ENCODE measurements around the gene PPP1R13L. TPM values are rescaled to one million over a fixed set of nuclear protein-coding genes. Genes with fewer than 3 reads are reported as not detected.

The PPP1R13L gene, protein sequence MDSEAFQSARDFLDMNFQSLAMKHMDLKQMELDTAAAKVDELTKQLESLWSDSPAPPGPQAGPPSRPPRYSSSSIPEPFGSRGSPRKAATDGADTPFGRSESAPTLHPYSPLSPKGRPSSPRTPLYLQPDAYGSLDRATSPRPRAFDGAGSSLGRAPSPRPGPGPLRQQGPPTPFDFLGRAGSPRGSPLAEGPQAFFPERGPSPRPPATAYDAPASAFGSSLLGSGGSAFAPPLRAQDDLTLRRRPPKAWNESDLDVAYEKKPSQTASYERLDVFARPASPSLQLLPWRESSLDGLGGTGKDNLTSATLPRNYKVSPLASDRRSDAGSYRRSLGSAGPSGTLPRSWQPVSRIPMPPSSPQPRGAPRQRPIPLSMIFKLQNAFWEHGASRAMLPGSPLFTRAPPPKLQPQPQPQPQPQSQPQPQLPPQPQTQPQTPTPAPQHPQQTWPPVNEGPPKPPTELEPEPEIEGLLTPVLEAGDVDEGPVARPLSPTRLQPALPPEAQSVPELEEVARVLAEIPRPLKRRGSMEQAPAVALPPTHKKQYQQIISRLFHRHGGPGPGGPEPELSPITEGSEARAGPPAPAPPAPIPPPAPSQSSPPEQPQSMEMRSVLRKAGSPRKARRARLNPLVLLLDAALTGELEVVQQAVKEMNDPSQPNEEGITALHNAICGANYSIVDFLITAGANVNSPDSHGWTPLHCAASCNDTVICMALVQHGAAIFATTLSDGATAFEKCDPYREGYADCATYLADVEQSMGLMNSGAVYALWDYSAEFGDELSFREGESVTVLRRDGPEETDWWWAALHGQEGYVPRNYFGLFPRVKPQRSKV
- polyA plus RNA-seq (2013, experiment 1 of 2) = 15.4 TPM
- polyA plus RNA-seq (2013, experiment 2 of 2) = 19.3 TPM

DNA sequence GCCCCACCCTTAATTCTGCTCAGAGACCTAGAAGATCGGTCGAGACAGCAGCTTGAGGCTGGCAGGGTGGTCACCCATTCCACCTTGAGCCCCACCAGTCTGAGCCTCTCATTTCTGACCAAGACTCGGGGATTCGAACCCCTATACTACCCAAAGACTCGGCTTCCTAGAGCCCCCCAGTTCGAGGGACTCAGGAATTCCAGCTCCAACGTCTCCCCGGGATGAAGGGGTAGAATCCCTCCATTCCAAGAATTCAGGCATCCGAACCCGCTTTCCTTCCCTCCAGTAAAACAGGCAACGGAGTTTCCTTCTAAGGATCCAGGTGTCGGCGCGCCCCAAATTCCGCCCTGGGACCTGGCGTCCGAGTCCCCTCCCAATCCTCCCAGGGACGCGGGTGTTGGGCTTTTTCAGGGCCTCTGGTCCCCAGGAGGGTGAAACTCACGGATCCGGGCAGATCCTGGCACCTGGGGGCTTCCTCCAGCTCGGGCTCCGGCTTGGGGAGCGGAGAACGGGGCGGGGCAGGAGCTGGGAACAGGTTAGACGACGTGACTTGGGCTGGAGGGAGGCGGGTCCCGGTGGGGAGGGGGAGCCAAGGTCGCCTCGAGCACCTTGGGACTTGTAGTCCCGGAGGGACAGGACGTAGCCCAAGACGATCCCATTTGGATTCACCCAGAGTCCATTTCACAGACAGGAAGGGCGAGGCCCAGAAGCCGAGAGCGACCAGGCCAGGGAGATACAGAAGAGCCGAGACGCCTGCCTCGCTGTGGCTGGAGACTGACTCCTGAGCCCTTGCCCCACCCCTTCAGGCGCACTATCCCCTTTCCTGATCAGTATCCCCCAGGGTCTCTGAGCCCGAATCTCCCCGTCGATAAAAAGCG, at the start of gene PPP1R13L:
TSS of gene PPP1R13L (minus strand) at position 513 of the 878 bp plus-strand sequence. CDS start 6,751 bp downstream, outside the sequence.
- Histone ChIP-seq H3K4me1 (ENCODE audit: insufficient read depth, low read length) (peaks cover 15% of the 10 kb centered on the region), H3K9me3 (ENCODE audit: insufficient read depth, low read depth, low read length) (no peaks in the 10 kb centered on the region), H3K4me3 (ENCODE audit: low read length) (peak within 1 kb of the TSS; percentile 87), H3K9ac (ENCODE audit: low read depth, low read length) (peak within 1 kb of the TSS; percentile 99), H3K36me3 (ENCODE audit: insufficient read depth, low read length) (peaks cover 15% of the 10 kb centered on the region), H3K27me3 (ENCODE audit: insufficient read depth, low read length) (peaks cover 8% of the 10 kb centered on the region; the same call in 1 of the 2 replicates), H3K27ac (ENCODE audit: low read depth, low read length) (peak within 1 kb of the TSS; percentile 97)
- WGBS = 1% methylated on average over 46 of the region's 46 CpGs

DNA sequence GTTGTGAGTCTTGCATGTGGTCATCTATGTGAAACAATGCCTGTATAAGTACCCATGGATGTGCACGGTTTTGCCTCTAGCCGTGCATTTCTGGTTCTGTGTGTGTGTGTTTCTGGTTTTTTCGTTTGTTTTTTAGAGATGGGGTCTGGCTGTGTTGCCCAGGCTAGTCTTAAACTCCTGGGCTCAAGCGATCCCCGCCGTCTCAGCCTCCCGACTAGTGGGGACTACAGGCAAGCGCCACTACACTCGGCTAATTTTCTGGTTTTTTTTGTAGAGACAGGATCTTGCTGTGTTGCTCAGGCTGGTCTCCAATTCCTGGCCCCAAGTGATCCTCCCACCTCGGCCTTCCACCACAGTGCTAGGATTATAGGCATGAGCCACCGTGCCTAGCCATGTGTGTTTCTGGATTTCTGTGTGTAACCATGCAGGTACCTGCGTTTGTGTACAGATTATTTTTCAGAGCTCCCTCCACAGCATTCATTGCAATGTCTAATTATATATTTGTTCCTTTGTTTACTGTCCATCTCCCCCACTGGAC, 47.0 kb upstream of the PPP1R13L start:
- Histone ChIP-seq H3K4me1 (ENCODE audit: insufficient read depth, low read length) (peaks cover 6% of the 10 kb centered on the region; the same call in 1 of the 2 replicates), H3K4me3 (ENCODE audit: low read length) (no peak overlapping the region), H3K27ac (ENCODE audit: low read depth, low read length) (no peak overlapping the region), H3K27me3 (ENCODE audit: insufficient read depth, low read length) (peaks cover 21% of the 10 kb centered on the region), H3K9me3 (ENCODE audit: insufficient read depth, low read depth, low read length) (no peaks in the 10 kb centered on the region), H3K9ac (ENCODE audit: low read depth, low read length) (no peak overlapping the region), H3K36me3 (ENCODE audit: insufficient read depth, low read length) (no peaks in the 10 kb centered on the region)
- WGBS = 87% methylated on average over 11 of the region's 12 CpGs

DNA sequence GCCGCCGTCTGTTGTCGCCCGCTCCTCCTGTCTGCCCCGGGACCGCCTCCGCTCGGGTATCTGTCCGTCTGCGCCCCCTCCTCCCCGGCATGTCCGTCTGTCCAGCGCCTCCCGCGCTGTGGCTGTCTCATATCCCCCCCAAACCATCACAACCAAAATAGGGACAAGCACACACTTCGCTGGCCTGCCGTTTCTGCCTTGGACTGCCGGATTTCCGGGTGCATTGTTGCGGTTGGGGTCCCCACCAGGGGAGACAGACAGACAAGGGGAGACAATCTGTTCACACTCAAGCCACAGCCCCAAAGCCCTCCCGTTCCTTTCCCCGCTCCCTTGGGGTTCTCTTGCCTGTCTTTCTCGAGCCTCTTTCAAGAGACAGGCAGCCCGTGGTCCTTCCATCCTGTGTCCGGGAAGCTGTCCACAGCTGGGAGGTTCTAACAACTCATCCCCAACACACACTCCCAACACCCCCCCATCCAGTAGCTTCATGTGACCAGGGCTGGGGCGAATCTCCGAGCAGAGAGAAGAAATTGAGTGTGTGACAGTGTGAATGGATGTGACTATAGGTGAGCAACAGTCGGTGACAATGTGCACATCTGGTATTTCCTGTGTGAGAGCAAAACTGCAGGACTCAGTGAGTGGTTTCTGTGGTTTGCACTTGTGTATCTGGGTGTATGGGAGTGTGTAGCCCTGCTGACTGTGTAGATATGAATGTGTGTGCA, 46.4 kb upstream of the PPP1R13L start:
- H3K9me3 ChIP-seq (ENCODE audit: insufficient read depth, low read depth, low read length) = no peaks in the 10 kb centered on the region
- peak overlapping the region; percentile 80 for H3K9ac ChIP-seq (ENCODE audit: low read depth, low read length)
- H3K27ac ChIP-seq (ENCODE audit: low read depth, low read length) = no peak overlapping the region
- 28% methylated on average over 28 of the region's 28 CpGs for WGBS
- H3K4me1 ChIP-seq (ENCODE audit: insufficient read depth, low read length) = peaks cover 5% of the 10 kb centered on the region; the same call in 1 of the 2 replicates
- H3K36me3 ChIP-seq (ENCODE audit: insufficient read depth, low read length) = no peaks in the 10 kb centered on the region
- H3K4me3 ChIP-seq (ENCODE audit: low read length) = peak overlapping the region; percentile 62
- peaks cover 21% of the 10 kb centered on the region for H3K27me3 ChIP-seq (ENCODE audit: insufficient read depth, low read length)

DNA sequence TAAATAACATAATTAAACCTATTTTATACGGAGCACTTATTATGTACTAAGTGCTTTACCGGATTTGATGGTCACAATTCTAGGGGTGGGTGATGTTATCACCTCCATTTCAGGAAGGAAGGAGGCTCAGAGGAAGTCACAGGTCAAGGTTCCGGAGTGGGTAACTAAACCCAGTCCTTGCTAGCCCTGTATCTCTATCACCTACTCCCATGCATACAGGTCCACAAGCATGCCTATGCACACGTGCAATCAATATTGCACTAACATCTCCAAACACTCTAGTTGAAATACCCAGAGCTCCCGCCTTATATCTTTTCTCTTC, 45.1 kb upstream of the PPP1R13L start:
- Histone ChIP-seq H3K4me3 (ENCODE audit: low read length) (peak overlapping the region; percentile 62), H3K36me3 (ENCODE audit: insufficient read depth, low read length) (no peaks in the 10 kb centered on the region), H3K9me3 (ENCODE audit: insufficient read depth, low read depth, low read length) (no peaks in the 10 kb centered on the region), H3K27me3 (ENCODE audit: insufficient read depth, low read length) (peaks cover 21% of the 10 kb centered on the region), H3K9ac (ENCODE audit: low read depth, low read length) (peak overlapping the region; percentile 76), H3K27ac (ENCODE audit: low read depth, low read length) (no peak overlapping the region), H3K4me1 (ENCODE audit: insufficient read depth, low read length) (no peaks in the 10 kb centered on the region)
- WGBS = 75% methylated on average over 4 of the region's 5 CpGs

DNA sequence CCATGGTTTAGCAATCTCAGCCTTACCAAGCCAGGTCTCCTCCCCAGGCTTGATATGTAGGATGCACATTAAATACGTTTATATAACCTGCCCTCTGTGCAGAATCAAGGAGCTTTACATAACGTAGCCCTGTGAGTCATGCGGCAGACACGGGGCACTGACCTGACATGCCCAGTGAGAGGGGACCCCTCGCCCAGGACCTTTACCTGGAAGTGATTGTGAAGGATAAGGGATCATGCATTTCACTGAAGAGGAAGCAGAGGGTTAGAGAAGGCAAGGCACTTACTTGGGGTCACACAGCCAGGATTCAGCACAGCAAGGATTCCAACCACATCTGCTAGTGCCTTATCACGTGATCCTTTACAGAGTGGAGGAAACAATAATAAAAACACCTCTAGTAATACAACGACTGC, 44.0 kb upstream of the PPP1R13L start:
- Histone ChIP-seq H3K36me3 (ENCODE audit: insufficient read depth, low read length) (no peaks in the 10 kb centered on the region), H3K27me3 (ENCODE audit: insufficient read depth, low read length) (peaks cover 21% of the 10 kb centered on the region), H3K4me3 (ENCODE audit: low read length) (no peak overlapping the region), H3K4me1 (ENCODE audit: insufficient read depth, low read length) (0 out of 2 replicates have a peak, but pooled peaks cover 3% of the 10 kb centered on the region), H3K27ac (ENCODE audit: low read depth, low read length) (no peak overlapping the region), H3K9ac (ENCODE audit: low read depth, low read length) (no peak overlapping the region), H3K9me3 (ENCODE audit: insufficient read depth, low read depth, low read length) (no peaks in the 10 kb centered on the region)
- 85% methylated on average over 7 of the region's 7 CpGs for WGBS

DNA sequence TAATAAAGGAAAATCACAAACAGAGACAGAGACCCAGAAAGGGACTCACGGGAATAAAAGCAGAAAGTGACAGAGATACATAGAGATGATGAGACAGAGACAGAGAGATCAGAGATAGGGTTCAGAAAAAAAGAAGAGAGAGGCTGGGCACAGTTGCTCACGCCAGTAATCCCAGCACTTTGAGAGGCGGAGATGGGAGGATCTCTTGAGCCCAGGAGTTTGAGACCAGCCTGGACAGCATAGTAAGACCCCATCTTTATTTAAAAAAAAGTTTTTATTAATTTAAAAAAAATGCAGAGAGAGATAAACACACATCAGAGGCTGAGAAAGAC, 43.5 kb upstream of the PPP1R13L start:
- no peak overlapping the region for H3K27ac ChIP-seq (ENCODE audit: low read depth, low read length)
- 0 out of 2 replicates have a peak, but pooled peaks cover 3% of the 10 kb centered on the region for H3K4me1 ChIP-seq (ENCODE audit: insufficient read depth, low read length)
- H3K4me3 ChIP-seq (ENCODE audit: low read length) = no peak overlapping the region
- 86% methylated on average over 3 of the region's 3 CpGs for WGBS
- no peaks in the 10 kb centered on the region for H3K9me3 ChIP-seq (ENCODE audit: insufficient read depth, low read depth, low read length)
- H3K27me3 ChIP-seq (ENCODE audit: insufficient read depth, low read length) = peaks cover 21% of the 10 kb centered on the region
- no peaks in the 10 kb centered on the region for H3K36me3 ChIP-seq (ENCODE audit: insufficient read depth, low read length)
- no peak overlapping the region for H3K9ac ChIP-seq (ENCODE audit: low read depth, low read length)

DNA sequence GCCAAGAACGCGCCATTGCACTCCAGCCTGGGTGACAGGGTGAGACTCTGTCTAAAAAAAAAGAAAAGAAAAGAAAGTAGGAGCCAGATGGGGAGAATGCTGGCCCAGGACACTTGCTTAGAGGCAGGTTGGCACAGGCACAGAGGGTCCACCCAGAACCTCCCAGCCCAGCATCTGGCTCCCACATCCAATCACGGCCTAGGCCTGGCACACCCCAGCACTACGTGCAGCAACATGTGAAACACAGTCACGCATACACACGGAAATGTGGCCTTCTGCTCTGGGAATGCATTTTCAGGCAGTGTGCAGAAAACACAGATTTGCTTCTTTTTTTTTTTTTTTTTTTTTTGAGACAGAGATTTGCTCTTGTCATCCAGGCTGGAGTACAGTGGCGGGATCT, 42.1 kb upstream of the PPP1R13L start:
- Histone ChIP-seq H3K36me3 (ENCODE audit: insufficient read depth, low read length) (no peaks in the 10 kb centered on the region), H3K9ac (ENCODE audit: low read depth, low read length) (no peak overlapping the region), H3K9me3 (ENCODE audit: insufficient read depth, low read depth, low read length) (no peaks in the 10 kb centered on the region), H3K27ac (ENCODE audit: low read depth, low read length) (no peak overlapping the region), H3K4me3 (ENCODE audit: low read length) (no peak overlapping the region), H3K27me3 (ENCODE audit: insufficient read depth, low read length) (peaks cover 18% of the 10 kb centered on the region), H3K4me1 (ENCODE audit: insufficient read depth, low read length) (0 out of 2 replicates have a peak, but pooled peaks cover 3% of the 10 kb centered on the region)
- 95% methylated on average over 7 of the region's 7 CpGs for WGBS

DNA sequence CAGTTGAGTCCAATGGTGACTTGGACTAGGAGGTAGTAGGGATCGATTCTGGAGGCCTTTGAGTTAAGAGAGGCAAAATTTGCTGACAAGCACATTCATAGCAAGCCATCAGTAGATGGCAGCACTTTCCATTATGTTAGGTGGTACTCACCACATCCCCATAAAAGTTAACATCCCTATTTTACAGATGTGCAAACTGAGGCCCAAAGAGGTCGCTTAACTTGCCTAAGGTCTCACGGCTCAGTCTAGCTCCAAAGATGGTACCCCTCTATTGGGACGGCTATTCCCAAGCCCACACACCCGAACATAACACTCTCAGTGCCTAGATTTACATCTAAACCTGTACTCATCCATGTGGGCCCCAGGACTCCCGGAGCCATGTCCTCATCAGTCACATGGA, 41.4 kb upstream of the PPP1R13L start:
- H3K27me3 ChIP-seq (ENCODE audit: insufficient read depth, low read length) = peaks cover 11% of the 10 kb centered on the region
- 0 out of 2 replicates have a peak, but pooled peaks cover 3% of the 10 kb centered on the region for H3K4me1 ChIP-seq (ENCODE audit: insufficient read depth, low read length)
- no peak overlapping the region for H3K9ac ChIP-seq (ENCODE audit: low read depth, low read length)
- no peak overlapping the region for H3K27ac ChIP-seq (ENCODE audit: low read depth, low read length)
- no peaks in the 10 kb centered on the region for H3K36me3 ChIP-seq (ENCODE audit: insufficient read depth, low read length)
- no peak overlapping the region for H3K4me3 ChIP-seq (ENCODE audit: low read length)
- 86% methylated on average over 6 of the region's 6 CpGs for WGBS
- no peaks in the 10 kb centered on the region for H3K9me3 ChIP-seq (ENCODE audit: insufficient read depth, low read depth, low read length)

DNA sequence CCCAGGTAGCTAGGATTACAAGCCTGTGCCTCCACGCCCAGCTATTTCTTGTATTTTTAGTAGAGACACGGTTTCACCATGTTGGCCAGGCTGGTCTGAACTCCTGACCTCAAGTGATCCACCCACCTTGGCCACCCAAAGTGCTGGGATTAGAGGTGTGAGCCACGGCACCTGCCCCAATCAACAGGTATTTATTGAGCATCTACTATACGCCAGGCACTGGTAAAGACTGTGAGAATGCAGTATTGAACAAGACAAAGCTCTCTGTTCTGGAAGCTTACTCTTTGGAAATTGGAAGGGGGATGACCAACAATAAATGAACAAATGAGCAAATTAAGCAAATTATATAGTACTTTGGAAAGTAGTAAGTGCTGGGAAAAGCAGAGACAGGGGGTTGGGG, 40.3 kb upstream of the PPP1R13L start:
- WGBS = 87% methylated on average over 4 of the region's 4 CpGs
- Histone ChIP-seq H3K36me3 (ENCODE audit: insufficient read depth, low read length) (no peaks in the 10 kb centered on the region), H3K9me3 (ENCODE audit: insufficient read depth, low read depth, low read length) (no peaks in the 10 kb centered on the region), H3K4me3 (ENCODE audit: low read length) (no peak overlapping the region), H3K9ac (ENCODE audit: low read depth, low read length) (no peak overlapping the region), H3K27ac (ENCODE audit: low read depth, low read length) (no peak overlapping the region), H3K27me3 (ENCODE audit: insufficient read depth, low read length) (peaks cover 5% of the 10 kb centered on the region), H3K4me1 (ENCODE audit: insufficient read depth, low read length) (0 out of 2 replicates have a peak, but pooled peaks cover 3% of the 10 kb centered on the region)
